GM12801 (cell line): ENCODE measurements around the gene CNTN2.

Experiments used
- CTCF ChIP-seq: IDR thresholded peaks from one replicate; pipeline ENCODE4 v1.5.1; 2011; ENCODE audit warnings: control low read depth; ENCODE audit not compliant: insufficient read length; ENCODE audit errors: extremely low read depth

The CNTN2 gene

GRCh38 chr1:205062319-205062718 lies 19.3 kb downstream of the CNTN2 start:
- no peak for TF ChIP-seq CTCF

GRCh38 chr1:205062895-205063294 lies 19.9 kb downstream of the CNTN2 start:
- TF ChIP-seq CTCF: no peak

- TF ChIP-seq CTCF: no peak
Observed at GRCh38 chr1:205064301-205064700, 21.3 kb downstream of the CNTN2 start.

GRCh38 chr1:205064741-205065316 lies 21.8 kb downstream of the CNTN2 start:
- no peak for TF ChIP-seq CTCF

GRCh38 chr1:205065666-205066065 lies 22.7 kb downstream of the CNTN2 start:
- TF ChIP-seq CTCF: no peak

- no peak for TF ChIP-seq CTCF
Observed at GRCh38 chr1:205066141-205066818, 23.3 kb downstream of the CNTN2 start.

GRCh38 chr1:205067031-205067430 lies 24.0 kb downstream of the CNTN2 start:
- TF ChIP-seq CTCF: no peak
